Skeletal muscle tissue (tissue), 4 donors: ENCODE measurements around the gene OR2T12. TPM values are rescaled to one million over a fixed set of nuclear protein-coding genes. Genes with fewer than 3 reads are reported as not detected.
"Not testable (repeated sequence)": the region's sequence is repeated elsewhere in the genome, so short reads cannot be mapped to it uniquely, and the experiment has no call there.

Source experiments
- H3K27ac ChIP-seq: one replicate; pipeline ENCODE4 v1.7.0; 2013; ENCODE audit warnings: mild to moderate bottlenecking, low read depth, low read length, inconsistent platforms
- H3K27me3 ChIP-seq, 3 donors: one replicate each; pipeline ENCODE4 v1.7.0; 2013; ENCODE audit warnings: low read length in 3 of 3; ENCODE audit not compliant: control insufficient read depth in 3 of 3, insufficient read depth in 3 of 3
- H3K36me3 ChIP-seq, 3 donors: one replicate each; pipeline ENCODE4 v1.7.0; 2013; ENCODE audit warnings: low read length in 3 of 3; ENCODE audit not compliant: control insufficient read depth in 3 of 3, insufficient read depth in 3 of 3
- H3K4me1 ChIP-seq, 3 donors: one replicate each; pipeline ENCODE4 v1.7.0; 2013; ENCODE audit warnings: low read length in 3 of 3, mild to moderate bottlenecking in 3 of 3; ENCODE audit not compliant: control insufficient read depth in 3 of 3, insufficient read depth in 3 of 3
- H3K4me3 ChIP-seq, 3 donors: one replicate each; pipeline ENCODE4 v1.7.0; 2013; ENCODE audit warnings: low read length in 3 of 3
- H3K9ac ChIP-seq, 3 donors: one replicate each; pipeline ENCODE4 v1.7.0; 2013; ENCODE audit warnings: low read length in 3 of 3, mild to moderate bottlenecking in 3 of 3, moderate library complexity in 2 of 3, low read depth in 1 of 3
- H3K9me3 ChIP-seq, 3 donors: one replicate each; pipeline ENCODE4 v1.7.0; 2013; ENCODE audit warnings: low read length in 3 of 3; ENCODE audit not compliant: control insufficient read depth in 3 of 3
- total RNA-seq: library from RNA; depleted of rRNA; stranded (reverse); fragments of >200 nt; gene quantifications from one replicate; pipeline ENCODE4 v1.2.3, GENCODE V29; 2014
- donor health status: Osteomylitis.

OR2T12 gene, protein sequence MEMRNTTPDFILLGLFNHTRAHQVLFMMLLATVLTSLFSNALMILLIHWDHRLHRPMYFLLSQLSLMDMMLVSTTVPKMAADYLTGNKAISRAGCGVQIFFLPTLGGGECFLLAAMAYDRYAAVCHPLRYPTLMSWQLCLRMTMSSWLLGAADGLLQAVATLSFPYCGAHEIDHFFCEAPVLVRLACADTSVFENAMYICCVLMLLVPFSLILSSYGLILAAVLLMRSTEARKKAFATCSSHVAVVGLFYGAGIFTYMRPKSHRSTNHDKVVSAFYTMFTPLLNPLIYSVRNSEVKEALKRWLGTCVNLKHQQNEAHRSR
- not detected for total RNA-seq

DNA sequence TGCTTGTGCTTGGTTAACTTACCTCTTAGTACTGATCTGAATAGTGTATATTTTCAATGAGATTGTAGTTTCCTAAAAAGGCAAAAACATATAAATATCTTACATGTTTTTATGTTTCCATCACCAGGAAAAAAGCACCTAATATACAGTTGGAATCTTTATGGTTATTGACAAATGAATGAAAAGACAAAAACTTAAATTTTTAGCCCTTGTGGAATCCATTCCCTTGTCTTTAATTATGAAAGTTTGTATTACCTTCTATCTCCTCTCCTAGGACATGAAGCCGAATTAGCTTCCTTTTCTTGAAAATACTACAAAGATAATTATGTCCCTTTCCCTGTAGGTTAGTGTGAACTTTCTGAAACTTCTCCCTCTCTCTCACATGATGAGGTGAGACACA is at the start of gene OR2T12:
Gene OR2T12 (minus strand): TSS at position 101 of the 400 bp plus-strand sequence. CDS start 7,846 bp downstream, outside the sequence.
- Histone ChIP-seq H3K9ac (no peak within 1 kb of the TSS), H3K4me3 (no peak within 1 kb of the TSS), H3K4me1 (no peaks in the 10 kb centered on the region), H3K27ac (no peak within 1 kb of the TSS), H3K9me3 (no peaks in the 10 kb centered on the region), H3K36me3 (no peaks in the 10 kb centered on the region), H3K27me3 (no peaks in the 10 kb centered on the region)

DNA sequence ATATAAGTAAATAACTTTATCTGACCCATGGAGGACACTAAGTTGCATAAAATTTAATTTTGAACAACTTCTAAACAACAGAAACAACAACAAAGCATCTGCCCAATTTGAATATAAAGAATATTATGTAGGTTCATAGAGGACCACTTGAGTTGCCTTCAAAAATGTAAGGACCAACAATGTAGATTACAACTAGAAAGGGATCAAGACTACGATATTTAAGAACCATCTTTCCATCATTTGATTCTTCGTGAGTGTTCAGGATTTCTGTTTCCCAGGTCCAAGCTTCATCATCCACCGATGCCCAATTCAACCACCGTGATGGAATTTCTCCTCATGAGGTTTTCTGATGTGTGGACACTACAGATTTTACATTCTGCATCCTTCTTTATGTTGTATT is 45.3 kb upstream of the OR2T12 start, which contains the start of gene OR14C36:
Gene OR14C36 (plus strand): TSS at position 301 of the 400 bp plus-strand sequence. CDS start 0 bp downstream, at position 301.
- Histone ChIP-seq H3K9me3 (no peaks in the 10 kb centered on the region), H3K36me3 (no peaks in the 10 kb centered on the region), H3K4me3 (no peak within 1 kb of the TSS), H3K9ac (no peak within 1 kb of the TSS), H3K27me3 (no peaks in the 10 kb centered on the region), H3K27ac (no peak within 1 kb of the TSS), H3K4me1 (no peaks in the 10 kb centered on the region)

DNA sequence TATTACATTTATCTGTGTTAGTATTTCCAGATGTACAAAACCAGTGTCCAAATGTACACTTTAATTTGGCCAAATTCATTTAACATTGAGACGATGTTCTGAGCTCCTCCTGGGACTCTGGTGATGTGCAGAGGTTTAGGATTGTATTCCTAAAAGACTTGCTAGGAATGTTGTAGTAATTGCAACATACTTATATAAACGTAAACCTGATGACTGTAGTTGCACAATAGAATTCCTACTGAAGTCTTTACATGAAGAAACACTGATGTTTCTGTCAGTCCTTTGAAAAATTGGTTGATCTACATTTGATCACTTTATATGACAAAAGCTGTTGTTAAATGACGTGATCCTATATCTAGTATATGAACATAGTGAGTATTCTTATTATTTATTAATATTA is 40.2 kb upstream of the OR2T12 start:
- Histone ChIP-seq H3K27ac (no peak overlapping the region), H3K27me3 (no peaks in the 10 kb centered on the region), H3K9me3 (no peaks in the 10 kb centered on the region), H3K4me1 (no peaks in the 10 kb centered on the region), H3K36me3 (no peaks in the 10 kb centered on the region), H3K9ac (no peak overlapping the region), H3K4me3 (no peak overlapping the region)

DNA sequence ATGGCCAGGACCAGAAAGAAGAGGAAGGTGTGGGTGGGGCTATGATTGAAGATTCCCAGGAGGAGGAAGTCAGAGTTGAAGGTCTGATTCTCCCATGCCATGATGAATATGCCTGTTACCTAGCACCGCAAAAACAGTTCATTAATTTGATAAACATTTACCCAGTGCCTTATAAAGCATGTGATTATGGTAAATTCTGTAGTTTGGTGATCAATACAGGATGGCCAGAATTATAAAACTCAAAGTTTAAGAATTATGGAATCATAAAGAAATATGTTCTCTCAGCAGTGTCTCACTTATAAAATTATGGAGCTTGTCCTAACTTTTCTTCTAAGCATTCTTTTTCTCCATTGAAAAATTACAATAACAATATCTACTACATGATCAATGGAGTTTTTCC is 21.2 kb upstream of the OR2T12 start, which contains the start of gene OR2M7:
Gene OR2M7 (minus strand): TSS at position 101 of the 400 bp plus-strand sequence. CDS start 0 bp downstream, at position 101.
- H3K27me3 ChIP-seq: no peaks in the 10 kb centered on the region
- H3K4me3 ChIP-seq: no peak within 1 kb of the TSS
- no peak within 1 kb of the TSS for H3K9ac ChIP-seq
- no peaks in the 10 kb centered on the region for H3K9me3 ChIP-seq
- H3K27ac ChIP-seq: no peak within 1 kb of the TSS
- no peaks in the 10 kb centered on the region for H3K4me1 ChIP-seq
- H3K36me3 ChIP-seq: no peaks in the 10 kb centered on the region

DNA sequence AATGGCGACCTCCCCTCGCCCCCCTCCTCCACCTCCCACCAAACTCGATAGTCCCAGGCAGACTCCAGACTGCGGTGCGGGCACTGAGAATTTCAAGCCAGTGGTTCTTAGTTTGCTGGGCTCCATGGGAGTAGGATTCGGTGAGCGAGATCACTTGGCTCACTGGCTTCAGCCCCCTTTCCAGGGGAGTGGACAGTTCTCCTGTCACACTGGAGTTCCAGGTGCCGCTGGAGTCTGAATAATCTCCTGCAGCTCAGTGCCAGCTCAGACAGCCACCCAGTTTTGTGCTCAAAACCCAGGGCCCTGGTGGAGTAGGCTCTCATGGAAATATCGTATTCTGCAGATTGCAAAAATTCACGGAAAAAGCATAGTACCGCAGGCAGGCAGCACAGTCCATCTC is 13.6 kb upstream of the OR2T12 start:
- H3K4me1 ChIP-seq: no peaks in the 10 kb centered on the region

DNA sequence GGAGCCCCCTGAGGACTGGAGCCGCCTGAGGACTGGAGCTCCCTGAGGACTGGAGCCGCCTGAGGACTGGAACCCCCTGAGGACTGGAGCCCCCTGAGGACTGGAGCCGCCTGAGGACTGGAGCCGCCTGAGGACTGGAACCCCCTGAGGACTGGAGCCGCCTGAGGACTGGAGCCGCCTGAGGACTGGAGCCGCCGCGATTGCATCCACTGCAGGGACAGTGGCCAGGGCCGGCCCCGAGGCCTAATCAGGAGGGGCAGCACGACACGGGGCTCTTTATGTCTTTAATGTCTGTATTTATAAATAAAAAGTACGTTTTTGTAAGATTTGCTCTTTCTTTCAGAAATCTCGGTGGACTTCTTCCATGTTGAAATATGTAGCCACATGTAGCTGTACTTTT is 3.5 kb upstream of the OR2T12 start:
- H3K27ac ChIP-seq, H3K9ac ChIP-seq, H3K27me3 ChIP-seq, H3K9me3 ChIP-seq, H3K4me1 ChIP-seq, H3K4me3 ChIP-seq, H3K36me3 ChIP-seq: not testable (repeated sequence)

More for the DNA sequence above, 13.6 kb upstream of the OR2T12 start:
- Histone ChIP-seq H3K4me3 (no peak overlapping the region), H3K9ac (no peak overlapping the region), H3K36me3 (no peaks in the 10 kb centered on the region), H3K27ac (no peak overlapping the region), H3K27me3 (no peaks in the 10 kb centered on the region), H3K9me3 (no peaks in the 10 kb centered on the region)

DNA sequence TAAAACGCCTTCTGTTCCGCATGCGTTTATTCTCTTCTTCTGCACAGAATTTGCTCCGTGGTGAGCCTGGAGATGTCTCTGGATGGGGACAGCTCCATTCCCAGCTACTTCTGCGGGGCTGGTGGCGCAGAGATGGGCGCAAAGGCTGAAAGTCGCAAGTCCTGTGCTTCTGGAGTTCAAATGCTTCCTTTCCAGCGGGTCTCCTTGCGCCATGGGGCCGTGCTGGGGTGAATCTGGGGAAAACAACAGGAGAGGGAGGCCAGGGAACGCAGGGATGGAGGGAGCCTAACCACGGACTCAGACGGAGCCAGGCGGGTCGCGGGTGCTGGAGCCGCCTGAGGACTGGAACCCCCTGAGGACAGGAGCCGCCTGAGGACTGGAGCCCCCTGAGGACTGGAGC is 2.9 kb upstream of the OR2T12 start:
- Histone ChIP-seq H3K27ac (no peak overlapping the region), H3K9ac (no peak overlapping the region), H3K27me3 (no peaks in the 10 kb centered on the region), H3K4me1 (no peaks in the 10 kb centered on the region), H3K36me3 (no peaks in the 10 kb centered on the region), H3K4me3 (no peak overlapping the region), H3K9me3 (no peaks in the 10 kb centered on the region)

DNA sequence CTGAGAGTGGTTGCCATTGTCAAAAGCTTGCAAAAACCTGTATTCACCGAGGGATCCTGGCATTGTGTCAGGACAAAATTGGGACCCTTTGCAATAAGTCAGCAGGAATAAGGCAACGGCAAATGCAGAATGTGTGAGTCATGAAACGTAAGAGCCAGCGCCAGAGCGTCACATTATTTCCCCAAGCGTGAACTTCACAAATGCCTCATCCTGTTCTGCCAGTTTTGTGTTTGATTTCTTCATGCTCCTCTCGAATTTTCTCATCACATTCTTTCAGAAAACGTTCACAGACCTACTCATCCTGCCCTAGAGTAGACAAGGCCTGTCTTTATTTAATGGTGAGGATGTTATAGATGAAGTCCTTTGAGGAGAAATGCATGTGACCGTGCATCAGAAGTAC is 2.4 kb upstream of the OR2T12 start:
- not testable (repeated sequence) for H3K27ac ChIP-seq, H3K4me3 ChIP-seq, H3K9ac ChIP-seq, H3K9me3 ChIP-seq, H3K27me3 ChIP-seq, H3K36me3 ChIP-seq, H3K4me1 ChIP-seq

DNA sequence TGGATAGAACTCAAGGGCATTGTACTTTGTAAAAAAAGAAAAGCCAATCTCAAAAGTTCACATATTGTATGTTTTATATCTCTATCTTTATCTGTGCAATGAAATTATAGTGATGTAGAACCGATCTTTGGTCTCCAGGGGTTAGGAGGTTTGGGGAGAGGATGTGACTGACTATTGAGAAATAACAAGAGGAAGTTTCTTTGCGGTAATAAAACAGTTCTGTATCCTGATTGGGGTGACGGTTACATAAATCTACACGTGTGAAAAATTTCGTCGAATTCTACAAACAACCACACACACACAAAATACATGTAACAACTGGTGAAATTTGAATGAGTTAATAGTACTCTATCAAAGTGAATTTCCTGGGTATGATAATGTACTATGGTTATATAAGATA is 14.8 kb downstream of the OR2T12 start:
- Histone ChIP-seq H3K4me3 (no peak overlapping the region), H3K27ac (no peak overlapping the region), H3K27me3 (no peaks in the 10 kb centered on the region), H3K36me3 (no peaks in the 10 kb centered on the region), H3K9ac (no peak overlapping the region), H3K9me3 (no peaks in the 10 kb centered on the region), H3K4me1 (no peaks in the 10 kb centered on the region)

DNA sequence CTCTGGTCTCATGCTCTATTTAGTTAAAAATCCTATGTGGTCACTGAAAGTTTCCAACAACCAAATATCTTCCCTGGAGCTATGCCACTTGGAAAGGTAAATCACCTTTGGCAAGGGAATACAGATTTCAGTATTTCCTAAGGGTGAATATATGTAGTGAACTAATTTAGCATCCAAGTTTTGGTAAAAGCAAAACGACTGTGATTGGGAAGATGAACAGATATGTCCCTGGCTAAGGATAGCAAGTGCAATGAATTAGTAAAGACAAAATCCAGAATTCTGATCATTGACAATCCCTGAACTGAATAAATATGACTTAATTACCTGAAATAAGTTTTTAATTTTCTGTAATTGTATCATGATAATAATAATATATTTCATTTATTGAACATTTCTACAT is 25.3 kb downstream of the OR2T12 start, which contains the start of gene OR2T33:
Gene OR2T33 (minus strand): TSS at position 101 of the 400 bp plus-strand sequence. CDS start 4,162 bp downstream, outside the sequence.
- no peaks in the 10 kb centered on the region for H3K4me1 ChIP-seq
- H3K9me3 ChIP-seq: no peaks in the 10 kb centered on the region
- no peaks in the 10 kb centered on the region for H3K36me3 ChIP-seq
- no peak within 1 kb of the TSS for H3K27ac ChIP-seq
- no peaks in the 10 kb centered on the region for H3K27me3 ChIP-seq
- H3K4me3 ChIP-seq: no peak within 1 kb of the TSS
- H3K9ac ChIP-seq: no peak within 1 kb of the TSS
